Measurements from ENCODE around the gene C1QTNF1.

The C1QTNF1 gene

GRCh38 chr17:79053251-79053925 is 29.4 kb downstream of the C1QTNF1 start:
- TF ChIP-seq CTCF (IDR thresholded peaks at IDR 0.05; ENCODE audit: low read length) (no peak), EZH2phosphoT487 (IDR thresholded peaks at IDR 0.05; ENCODE audit: low read length) (no peak), EZH2 (optimal IDR thresholded peaks at IDR 0.05; ENCODE audit: low read depth, low read length) (no peak)
- DNase-seq, result no peak
- H4K20me1 ChIP-seq (ENCODE audit: insufficient read depth, low read length), result no peaks in the 10 kb centered on the region

DNA sequence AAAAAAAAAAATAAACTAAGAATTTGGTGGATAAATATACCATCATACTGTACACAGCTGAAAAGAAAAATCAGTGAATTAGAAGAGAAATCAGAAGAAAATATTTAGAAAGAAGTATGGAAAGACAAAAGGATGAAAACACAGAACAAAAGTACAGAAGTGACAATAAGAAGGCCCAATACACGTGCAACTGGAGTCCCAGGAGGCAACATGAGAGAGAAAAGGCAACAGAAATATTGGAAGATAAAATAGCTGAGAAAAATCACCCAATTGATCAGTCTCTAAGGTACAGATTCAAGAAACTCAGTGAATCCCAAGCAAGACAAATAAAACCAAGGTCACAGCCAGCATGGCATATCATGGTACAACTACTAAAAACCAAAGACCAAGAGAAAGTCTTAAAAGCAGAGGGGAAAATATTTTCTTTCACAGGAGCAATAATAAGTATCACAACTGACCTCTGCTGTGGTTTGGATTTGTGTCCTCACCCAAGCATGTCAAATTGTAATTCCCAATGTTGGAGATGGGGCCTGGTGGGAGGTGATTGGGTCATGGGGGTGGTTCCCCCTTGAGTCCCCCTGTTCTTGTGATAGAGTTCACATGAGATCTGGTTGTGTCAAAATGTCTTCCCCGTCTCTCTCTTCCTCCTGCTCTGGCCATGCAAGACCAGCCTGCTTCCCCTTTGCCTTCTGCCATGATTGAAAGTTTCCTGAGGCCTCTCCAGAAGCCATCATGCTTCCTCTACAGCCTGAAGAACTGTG is 30.4 kb downstream of the C1QTNF1 start:
- no peak overlapping the region for H3K4me2 ChIP-seq (ENCODE audit: low read depth, low read length)
- no peaks in the 10 kb centered on the region for H3K9me2 ChIP-seq (replicated peaks; ENCODE audit: insufficient read depth, low read length)
- no peaks in the 10 kb centered on the region for H3F3A ChIP-seq (ENCODE audit: insufficient read depth, low read length)
- H4K20me1 ChIP-seq (ENCODE audit: insufficient read depth, low read length), result no peaks in the 10 kb centered on the region
- TF ChIP-seq EZH2 (optimal IDR thresholded peaks at IDR 0.05; ENCODE audit: low read depth, low read length), result no peak
- TF ChIP-seq EZH2phosphoT487 (IDR thresholded peaks at IDR 0.05; ENCODE audit: low read length), result no peak
- TF ChIP-seq CTCF (IDR thresholded peaks at IDR 0.05; ENCODE audit: low read length), result no peak
- no peaks in the 10 kb centered on the region for H3K79me2 ChIP-seq (ENCODE audit: low read length)
- H3K27me3 ChIP-seq (replicated peaks; ENCODE audit: insufficient read depth, low read length), result peaks cover 72% of the 10 kb centered on the region
- no peak overlapping the region for H3K27ac ChIP-seq (ENCODE audit: low read length)
- no peak overlapping the region for H3K4me3 ChIP-seq (ENCODE audit: low read length)
- H3K9me3 ChIP-seq (replicated peaks; ENCODE audit: insufficient read depth, low read length), result no peaks in the 10 kb centered on the region
- no peaks in the 10 kb centered on the region for H3K36me3 ChIP-seq (replicated peaks; ENCODE audit: insufficient read depth, low read length)
- no peaks in the 10 kb centered on the region for H3K4me1 ChIP-seq (ENCODE audit: low read length)
- no peak overlapping the region for H2AFZ ChIP-seq (ENCODE audit: low read length)
- H3K9ac ChIP-seq (ENCODE audit: low read length), result no peak overlapping the region
- no peak for DNase-seq

More at GRCh38 chr17:79053251-79053925, 29.4 kb downstream of the C1QTNF1 start:
- Histone ChIP-seq H3K4me3 (ENCODE audit: low read length) (no peak overlapping the region), H3K9ac (ENCODE audit: low read length) (no peak overlapping the region), H3K27ac (ENCODE audit: low read length) (no peak overlapping the region), H3K4me1 (ENCODE audit: low read length) (no peaks in the 10 kb centered on the region), H2AFZ (ENCODE audit: low read length) (no peak overlapping the region), H3K27me3 (replicated peaks; ENCODE audit: insufficient read depth, low read length) (peaks cover 76% of the 10 kb centered on the region), H3K9me2 (replicated peaks; ENCODE audit: insufficient read depth, low read length) (no peaks in the 10 kb centered on the region), H3K79me2 (ENCODE audit: low read length) (no peaks in the 10 kb centered on the region), H3K9me3 (replicated peaks; ENCODE audit: insufficient read depth, low read length) (no peaks in the 10 kb centered on the region), H3K4me2 (ENCODE audit: low read depth, low read length) (no peak overlapping the region), H3K36me3 (replicated peaks; ENCODE audit: insufficient read depth, low read length) (no peaks in the 10 kb centered on the region), H3F3A (ENCODE audit: insufficient read depth, low read length) (no peaks in the 10 kb centered on the region)

- no peaks in the 10 kb centered on the region for H3F3A ChIP-seq (ENCODE audit: insufficient read depth, low read length)
- H3K9ac ChIP-seq (ENCODE audit: low read length), result no peak overlapping the region
- no peaks in the 10 kb centered on the region for H3K9me2 ChIP-seq (replicated peaks; ENCODE audit: insufficient read depth, low read length)
- H4K20me1 ChIP-seq (ENCODE audit: insufficient read depth, low read length), result no peaks in the 10 kb centered on the region
- no peak overlapping the region for H2AFZ ChIP-seq (ENCODE audit: low read length)
- H3K4me3 ChIP-seq (ENCODE audit: low read length), result no peak overlapping the region
- H3K79me2 ChIP-seq (ENCODE audit: low read length), result no peaks in the 10 kb centered on the region
- no peaks in the 10 kb centered on the region for H3K9me3 ChIP-seq (replicated peaks; ENCODE audit: insufficient read depth, low read length)
- H3K27me3 ChIP-seq (replicated peaks; ENCODE audit: insufficient read depth, low read length), result peaks cover 69% of the 10 kb centered on the region
- no peaks in the 10 kb centered on the region for H3K36me3 ChIP-seq (replicated peaks; ENCODE audit: insufficient read depth, low read length)
- H3K4me2 ChIP-seq (ENCODE audit: low read depth, low read length), result no peak overlapping the region
- no peak for DNase-seq
- TF ChIP-seq EZH2 (optimal IDR thresholded peaks at IDR 0.05; ENCODE audit: low read depth, low read length) (no peak), CTCF (IDR thresholded peaks at IDR 0.05; ENCODE audit: low read length) (no peak)
- H3K4me1 ChIP-seq (ENCODE audit: low read length), result no peaks in the 10 kb centered on the region
- no peak overlapping the region for H3K27ac ChIP-seq (ENCODE audit: low read length)
Measured at GRCh38 chr17:79055197-79055596, 31.2 kb downstream of the C1QTNF1 start.
